22Rv1 (cell line): ENCODE data around the gene KCNQ1.

Experiments used
- CTCF ChIP-seq: fragments of 450-650 bp; IDR thresholded peaks from 2 replicates; pipeline ENCODE4 v1.5.1; 2017; ENCODE audit warnings: mild to moderate bottlenecking
- ZFX ChIP-seq: fragments of 450-650 bp; IDR thresholded peaks from 2 replicates; pipeline ENCODE4 v1.6.1; 2017; ENCODE audit warnings: antibody characterized with exemption, borderline replicate concordance

DNA sequence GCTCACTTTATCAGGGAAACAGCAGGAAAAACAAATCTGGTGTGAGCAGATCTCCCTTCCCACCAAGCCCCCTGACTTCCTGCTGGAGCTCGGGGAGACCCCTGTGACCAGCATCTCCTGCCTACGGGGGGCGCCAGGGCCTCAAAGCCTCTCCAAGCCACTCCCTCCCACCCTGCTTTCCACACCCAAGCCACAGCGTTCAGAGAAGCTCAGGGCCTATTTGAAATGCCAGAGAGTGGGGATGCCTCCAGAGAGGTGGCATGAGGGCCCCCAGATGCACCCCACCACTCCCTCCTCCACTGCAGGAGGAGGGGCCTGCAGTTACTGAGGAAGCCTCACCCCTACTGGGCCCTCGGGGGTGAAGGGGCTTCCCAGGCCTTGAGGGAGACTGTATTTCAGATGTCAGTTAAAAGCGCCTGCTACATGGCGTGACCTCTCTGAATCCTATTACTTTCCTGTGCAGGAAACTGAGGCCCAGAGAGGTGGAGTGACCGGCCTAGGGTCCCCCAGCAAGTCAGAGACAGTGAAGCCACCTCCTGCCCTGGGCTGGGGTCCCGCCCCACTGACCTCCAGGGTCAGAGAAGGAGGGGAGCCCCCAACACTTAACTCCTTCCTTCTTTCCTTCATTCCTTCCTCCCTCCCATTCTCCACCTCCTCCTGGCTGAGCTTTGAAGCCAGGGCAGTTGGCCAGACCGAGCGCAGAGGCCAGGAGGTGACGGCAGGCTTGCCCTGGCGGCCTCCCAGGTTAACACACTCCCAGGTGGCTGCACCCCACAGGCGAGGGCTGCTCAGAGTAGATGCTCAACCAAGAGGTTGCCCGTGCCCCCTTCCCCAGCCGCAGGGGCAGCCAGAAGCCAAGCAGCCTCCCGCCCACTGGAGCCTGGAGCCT lies 446.8 kb downstream of the KCNQ1 start:
- TF ChIP-seq CTCF (no peak), ZFX (no peak)
